Osteocyte (in vitro differentiated cells): ENCODE data around the gene P2RY12. TPM values are rescaled to one million over a fixed set of nuclear protein-coding genes. Genes with fewer than 3 reads are reported as not detected.

Source experiments
- DNase-seq: peaks from one replicate; pipeline ENCODE4 v3.0.0; 2021; ENCODE audit warnings: mixed read lengths; ENCODE audit not compliant: unreplicated experiment; ENCODE audit errors: extremely low spot score
- H3K27ac Mint-ChIP-seq: one replicate; pipeline ENCODE4 v1.8.0; 2021; ENCODE audit warnings: mild to moderate bottlenecking, mixed read lengths; ENCODE audit not compliant: unreplicated experiment
- H3K27me3 Mint-ChIP-seq: one replicate; pipeline ENCODE4 v1.8.0; 2021; ENCODE audit warnings: mixed read lengths; ENCODE audit not compliant: unreplicated experiment
- H3K36me3 Mint-ChIP-seq: one replicate; pipeline ENCODE4 v1.8.0; 2021; ENCODE audit warnings: mixed read lengths; ENCODE audit not compliant: unreplicated experiment
- H3K4me1 Mint-ChIP-seq: one replicate; pipeline ENCODE4 v1.8.0; 2021; ENCODE audit warnings: mixed read lengths; ENCODE audit not compliant: unreplicated experiment
- H3K4me3 Mint-ChIP-seq: one replicate; pipeline ENCODE4 v1.8.0; 2021; ENCODE audit warnings: mild to moderate bottlenecking, moderate library complexity, mixed read lengths; ENCODE audit not compliant: unreplicated experiment
- H3K9me3 Mint-ChIP-seq: one replicate; pipeline ENCODE4 v1.8.0; 2021; ENCODE audit warnings: mixed read lengths; ENCODE audit not compliant: unreplicated experiment
- long read RNA-seq: library from polyadenylated mRNA; unstranded; transcript quantifications from one replicate; pipeline ENCODE4 v2.0.0, GENCODE V29; 2021
- total RNA-seq: library from RNA; stranded (reverse); gene quantifications from 2 replicates; pipeline ENCODE4 v1.2.1, GENCODE V29; 2021
- TF ChIP-seq, protein P1 (sequence below): fragments of 200-600 bp; sonication (generic); IDR thresholded peaks from 2 replicates; pipeline ENCODE4 v1.5.0; 2021; ENCODE audit warnings: antibody characterized with exemption, mild to moderate bottlenecking, moderate library complexity

P2RY12 gene
- total RNA-seq = not detected in 2 replicates
- long read RNA-seq = 0 reads

- no peaks in the 10 kb centered on the region for H3K36me3 Mint-ChIP-seq
- no peaks in the 10 kb centered on the region for H3K27me3 Mint-ChIP-seq
- no peak for DNase-seq
- no peaks in the 10 kb centered on the region for H3K9me3 Mint-ChIP-seq
- H3K4me1 Mint-ChIP-seq = peaks cover 21% of the 10 kb centered on the region
- H3K27ac Mint-ChIP-seq = no peak within 1 kb of the TSS
- TF ChIP-seq, protein P1, sequence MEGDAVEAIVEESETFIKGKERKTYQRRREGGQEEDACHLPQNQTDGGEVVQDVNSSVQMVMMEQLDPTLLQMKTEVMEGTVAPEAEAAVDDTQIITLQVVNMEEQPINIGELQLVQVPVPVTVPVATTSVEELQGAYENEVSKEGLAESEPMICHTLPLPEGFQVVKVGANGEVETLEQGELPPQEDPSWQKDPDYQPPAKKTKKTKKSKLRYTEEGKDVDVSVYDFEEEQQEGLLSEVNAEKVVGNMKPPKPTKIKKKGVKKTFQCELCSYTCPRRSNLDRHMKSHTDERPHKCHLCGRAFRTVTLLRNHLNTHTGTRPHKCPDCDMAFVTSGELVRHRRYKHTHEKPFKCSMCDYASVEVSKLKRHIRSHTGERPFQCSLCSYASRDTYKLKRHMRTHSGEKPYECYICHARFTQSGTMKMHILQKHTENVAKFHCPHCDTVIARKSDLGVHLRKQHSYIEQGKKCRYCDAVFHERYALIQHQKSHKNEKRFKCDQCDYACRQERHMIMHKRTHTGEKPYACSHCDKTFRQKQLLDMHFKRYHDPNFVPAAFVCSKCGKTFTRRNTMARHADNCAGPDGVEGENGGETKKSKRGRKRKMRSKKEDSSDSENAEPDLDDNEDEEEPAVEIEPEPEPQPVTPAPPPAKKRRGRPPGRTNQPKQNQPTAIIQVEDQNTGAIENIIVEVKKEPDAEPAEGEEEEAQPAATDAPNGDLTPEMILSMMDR = no peak
- peak within 1 kb of the TSS; percentile 16 for H3K4me3 Mint-ChIP-seq
Measured at GRCh38 chr3:151384741-151385174, at the start of gene P2RY12. Gene P2RY12, minus strand, starts transcription at chr3:151384753. Its CDS starts 45,908 bp downstream, at chr3:151338845.

DNA sequence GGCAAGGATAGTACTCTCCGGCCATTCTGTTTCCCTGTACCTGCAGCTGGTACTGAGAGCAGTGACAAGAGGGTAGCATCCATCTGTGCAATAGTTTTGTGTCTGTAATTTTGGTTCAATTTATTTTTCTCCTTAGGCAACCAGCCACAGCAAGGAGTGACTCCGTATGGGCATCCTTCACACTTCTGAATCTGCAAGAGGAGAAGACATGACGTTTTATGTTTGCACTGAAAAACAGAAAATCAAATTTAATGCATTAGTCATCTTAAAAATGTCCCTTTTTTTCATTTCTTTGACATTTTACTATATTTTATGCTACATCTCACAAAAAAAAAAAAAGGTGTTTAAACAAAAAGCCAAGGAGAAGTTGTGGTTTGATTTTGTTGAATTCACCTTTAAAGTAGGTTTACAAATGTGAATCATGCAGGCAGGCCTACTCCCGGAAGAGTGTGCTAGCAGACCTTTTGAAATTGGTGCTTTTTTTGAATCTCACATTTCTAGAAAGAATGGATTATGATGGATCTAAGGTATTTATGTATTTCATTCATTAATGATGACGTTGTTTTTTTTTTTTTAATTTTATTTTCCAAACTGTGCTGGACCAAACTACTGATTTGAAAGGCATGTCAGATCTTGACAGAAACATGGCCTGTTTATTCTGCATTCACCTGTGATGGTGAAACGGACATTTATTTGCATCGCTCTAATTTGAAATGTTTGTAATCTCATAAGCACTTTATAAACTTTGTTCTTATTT, 48.2 kb upstream of the P2RY12 start:
- Mint-ChIP-seq H3K27me3 (no peaks in the 10 kb centered on the region), H3K4me1 (peaks cover 13% of the 10 kb centered on the region), H3K9me3 (no peaks in the 10 kb centered on the region), H3K27ac (no peak overlapping the region), H3K4me3 (no peak overlapping the region), H3K36me3 (no peaks in the 10 kb centered on the region)
- no peak for DNase-seq
- TF ChIP-seq, protein P1 = no peak

DNA sequence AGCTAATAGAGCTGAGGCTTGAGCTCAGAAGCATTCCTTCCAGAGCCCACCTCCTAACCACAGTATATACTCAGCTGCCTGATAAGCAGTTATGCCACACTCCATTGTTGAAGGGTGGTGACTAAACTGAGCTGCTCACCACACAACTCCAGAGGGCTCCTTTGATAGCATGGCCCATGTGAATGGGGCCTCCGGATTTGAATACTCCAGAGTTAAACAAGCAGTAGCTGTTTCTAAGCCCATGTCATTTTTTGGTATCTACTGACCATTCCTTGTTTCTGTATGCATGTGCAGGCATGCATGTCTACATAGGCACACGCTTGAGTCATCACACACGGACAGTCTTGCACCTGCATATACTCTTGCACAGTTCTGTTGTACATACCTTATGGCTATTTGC, 47.4 kb upstream of the P2RY12 start:
- DNase-seq = no peak
- TF ChIP-seq, protein P1 = no peak
- Mint-ChIP-seq H3K9me3 (no peaks in the 10 kb centered on the region), H3K4me1 (peaks cover 13% of the 10 kb centered on the region), H3K27ac (no peak overlapping the region), H3K4me3 (no peak overlapping the region), H3K27me3 (no peaks in the 10 kb centered on the region), H3K36me3 (no peaks in the 10 kb centered on the region)

DNA sequence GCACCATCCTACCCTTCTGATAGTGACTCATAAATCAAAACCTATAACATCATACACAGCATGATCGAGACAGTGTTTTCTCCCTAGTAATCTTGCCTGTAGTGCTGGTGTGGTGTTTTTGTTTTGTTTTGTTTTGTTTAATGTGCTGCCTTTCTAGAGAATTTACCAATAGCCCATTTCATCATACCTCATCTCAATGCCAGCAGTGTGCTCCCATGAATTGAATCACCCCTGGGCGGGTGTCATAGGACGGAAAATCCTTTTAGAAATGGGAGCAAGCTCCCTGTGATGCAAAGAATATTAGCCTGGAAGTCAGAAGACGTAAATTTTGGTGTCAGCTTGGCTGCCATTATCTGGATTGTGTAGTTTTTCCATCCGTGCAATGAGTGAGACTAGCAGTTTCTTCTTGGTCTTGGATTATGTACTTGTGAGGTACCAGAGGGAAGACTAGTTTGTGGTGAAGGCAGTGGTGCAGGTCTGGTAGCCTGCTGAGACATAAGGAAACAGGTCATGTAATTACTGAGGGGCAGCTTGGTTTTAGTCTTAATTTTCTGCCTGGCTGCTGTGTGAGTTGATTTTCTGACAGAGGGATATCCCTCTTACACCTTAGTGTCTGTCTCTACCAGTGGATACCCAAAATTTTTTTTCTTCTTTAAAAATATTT, 46.4 kb upstream of the P2RY12 start:
- H3K27ac Mint-ChIP-seq = no peak overlapping the region
- H3K9me3 Mint-ChIP-seq = no peaks in the 10 kb centered on the region
- DNase-seq = no peak
- H3K27me3 Mint-ChIP-seq = no peaks in the 10 kb centered on the region
- H3K4me1 Mint-ChIP-seq = peaks cover 13% of the 10 kb centered on the region
- TF ChIP-seq, protein P1 = no peak
- H3K36me3 Mint-ChIP-seq = no peaks in the 10 kb centered on the region
- no peak overlapping the region for H3K4me3 Mint-ChIP-seq

- H3K4me3 Mint-ChIP-seq = no peak overlapping the region
- peaks cover 6% of the 10 kb centered on the region for H3K4me1 Mint-ChIP-seq
- no peak overlapping the region for H3K27ac Mint-ChIP-seq
- no peaks in the 10 kb centered on the region for H3K27me3 Mint-ChIP-seq
- DNase-seq = no peak
- no peaks in the 10 kb centered on the region for H3K9me3 Mint-ChIP-seq
- TF ChIP-seq, protein P1 = no peak
- H3K36me3 Mint-ChIP-seq = no peaks in the 10 kb centered on the region
Measured at GRCh38 chr3:151428386-151428785, 43.8 kb upstream of the P2RY12 start.
